Panc1 (cell line): ENCODE results near the gene MLLT3. TPM values are rescaled to one million over a fixed set of nuclear protein-coding genes. Genes with fewer than 3 reads are reported as not detected.

Experiments used
- ATAC-seq: fragments of 200-7000 bp; cut with Tn5 transposase; 2 replicates; pipeline ENCODE4 v1.9.1; 2020; ENCODE audit warnings: mild to moderate bottlenecking, moderate library complexity
- BruUV-seq: library from RNA; stranded (reverse); fragments of 400-500 nt; replicated peaks from 2 replicates; lab custom pipeline; 2021; lab: Mats Ljungman, UMichigan
- CTCF ChIA-PET: fragments of 300-600 bp; sonication (Branson Sonifier 250); formaldehyde crosslinking; loops from one replicate; lab custom pipeline; 2022; ENCODE audit warnings: antibody characterized with exemption; lab: Charles Lee
- POLR2A ChIA-PET: fragments of 300-600 bp; sonication (Branson Sonifier 250); formaldehyde crosslinking; loops from one replicate; lab custom pipeline; 2022; ENCODE audit warnings: antibody characterized with exemption; lab: Charles Lee
- DNase-seq: peaks from one replicate; pipeline ENCODE4 v3.0.0-alpha.2; 2010; ENCODE audit warnings: low read depth, low spot score
- H3K27ac ChIP-seq: 2 replicates; pipeline ENCODE4 v1.5.1; 2011; ENCODE audit warnings: mild to moderate bottlenecking, low read length, inconsistent platforms
- H3K27me3 ChIP-seq: fragments of 200-500 bp; sonication (Bioruptor generic); 2 replicates; pipeline ENCODE4 v1.6.0; 2014; ENCODE audit warnings: low read length, inconsistent platforms; ENCODE audit not compliant: control insufficient read depth, insufficient read depth
- H3K36me3 ChIP-seq: fragments of 200-500 bp; sonication (Bioruptor generic); 2 replicates; pipeline ENCODE4 v1.5.1; 2014; ENCODE audit warnings: inconsistent platforms, mild to moderate bottlenecking, low read length, moderate library complexity; ENCODE audit not compliant: control insufficient read depth, insufficient read depth
- H3K4me1 ChIP-seq: 2 replicates; pipeline ENCODE4 v1.5.1; 2011; ENCODE audit warnings: inconsistent platforms, mild to moderate bottlenecking, low read length, moderate library complexity; ENCODE audit not compliant: control insufficient read depth, insufficient read depth
- H3K4me3 ChIP-seq, 2 experiments: 2 replicates each; pipeline ENCODE4 v1.5.1; 2011 to 2012; ENCODE audit warnings: low read depth in 2 of 2, low read length in 2 of 2, mild to moderate bottlenecking in 2 of 2, inconsistent platforms in 1 of 2, moderate library complexity in 1 of 2
- H3K9me3 ChIP-seq: fragments of 200-500 bp; sonication (Bioruptor generic); 2 replicates; pipeline ENCODE4 v1.5.1; 2014; ENCODE audit warnings: low read depth, mild to moderate bottlenecking, inconsistent platforms, low read length, moderate library complexity; ENCODE audit not compliant: control insufficient read depth, insufficient read depth
- POLR2AphosphoS5 ChIP-seq: IDR thresholded peaks from 2 replicates; pipeline ENCODE4 v1.6.1; 2012; ENCODE audit warnings: mild to moderate bottlenecking, low read depth, low read length, moderate library complexity
- SIN3A ChIP-seq: IDR thresholded peaks from 2 replicates; pipeline ENCODE4 v1.6.1; 2012; ENCODE audit warnings: low read depth, mild to moderate bottlenecking, low read length, moderate library complexity, borderline replicate concordance; ENCODE audit not compliant: insufficient read depth
- TCF7L2 ChIP-seq: IDR thresholded peaks from 2 replicates; pipeline ENCODE4 v1.6.1; 2011; ENCODE audit warnings: mild to moderate bottlenecking, low read depth, low read length, inconsistent platforms
- in situ Hi-C: cut with HindIII; loops from 2 replicates; pipeline ENCODE4 v1.10.0; 2016; ENCODE audit warnings: low sequenced_read_pairs, low pct_unique_long_range_greater_than_20kb
- intact Hi-C: fragments of 100-400 bp; cut with micrococcal nuclease; formaldehyde crosslinking; loops from one replicate; pipeline ENCODE4 v1.10.0; 2022; ENCODE audit not compliant: unreplicated experiment
- total RNA-seq: library from RNA; stranded (reverse); gene quantifications from one replicate; pipeline ENCODE4 v1.2.1, GENCODE V29; 2021; ENCODE audit not compliant: unreplicated experiment
- TF ChIP-seq, protein P1 (sequence below): fragments of 450-650 bp; IDR thresholded peaks from 2 replicates; pipeline ENCODE4 v1.5.1; 2017; ENCODE audit warnings: mild to moderate bottlenecking
- TF ChIP-seq, protein P2 (sequence below), 2 experiments: IDR thresholded peaks; 2 replicates each; pipeline ENCODE4 v1.6.1; 2011 to 2012; ENCODE audit warnings: low read depth in 2 of 2, control low read depth in 1 of 2, low read length in 1 of 2, mild to moderate bottlenecking in 1 of 2, moderate library complexity in 1 of 2; ENCODE audit not compliant: insufficient read depth in 1 of 2

The MLLT3 gene
- total RNA-seq, 1 experiment from 2014 or later: 0.49 TPM

GRCh38 chr9:20309124-20309523, 313.2 kb downstream of the MLLT3 start:
- ChIA-PET POLR2A (no interaction called here), CTCF (no interaction called here)
- Histone ChIP-seq H3K27me3 (no peaks in the 10 kb centered on the region), H3K9me3 (no peaks in the 10 kb centered on the region), H3K36me3 (no peaks in the 10 kb centered on the region), H3K27ac (no peak overlapping the region), H3K4me1 (no peaks in the 10 kb centered on the region), H3K4me3 (no peak overlapping the region)
- DNase-seq (no peak), ATAC-seq (no peak)
- intact Hi-C loops (no loop called here), in situ Hi-C loops (no loop called here)
- no TSS peak for BruUV-seq
- TF ChIP-seq, protein P1, sequence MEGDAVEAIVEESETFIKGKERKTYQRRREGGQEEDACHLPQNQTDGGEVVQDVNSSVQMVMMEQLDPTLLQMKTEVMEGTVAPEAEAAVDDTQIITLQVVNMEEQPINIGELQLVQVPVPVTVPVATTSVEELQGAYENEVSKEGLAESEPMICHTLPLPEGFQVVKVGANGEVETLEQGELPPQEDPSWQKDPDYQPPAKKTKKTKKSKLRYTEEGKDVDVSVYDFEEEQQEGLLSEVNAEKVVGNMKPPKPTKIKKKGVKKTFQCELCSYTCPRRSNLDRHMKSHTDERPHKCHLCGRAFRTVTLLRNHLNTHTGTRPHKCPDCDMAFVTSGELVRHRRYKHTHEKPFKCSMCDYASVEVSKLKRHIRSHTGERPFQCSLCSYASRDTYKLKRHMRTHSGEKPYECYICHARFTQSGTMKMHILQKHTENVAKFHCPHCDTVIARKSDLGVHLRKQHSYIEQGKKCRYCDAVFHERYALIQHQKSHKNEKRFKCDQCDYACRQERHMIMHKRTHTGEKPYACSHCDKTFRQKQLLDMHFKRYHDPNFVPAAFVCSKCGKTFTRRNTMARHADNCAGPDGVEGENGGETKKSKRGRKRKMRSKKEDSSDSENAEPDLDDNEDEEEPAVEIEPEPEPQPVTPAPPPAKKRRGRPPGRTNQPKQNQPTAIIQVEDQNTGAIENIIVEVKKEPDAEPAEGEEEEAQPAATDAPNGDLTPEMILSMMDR: no peak
- TF ChIP-seq, protein P2, sequence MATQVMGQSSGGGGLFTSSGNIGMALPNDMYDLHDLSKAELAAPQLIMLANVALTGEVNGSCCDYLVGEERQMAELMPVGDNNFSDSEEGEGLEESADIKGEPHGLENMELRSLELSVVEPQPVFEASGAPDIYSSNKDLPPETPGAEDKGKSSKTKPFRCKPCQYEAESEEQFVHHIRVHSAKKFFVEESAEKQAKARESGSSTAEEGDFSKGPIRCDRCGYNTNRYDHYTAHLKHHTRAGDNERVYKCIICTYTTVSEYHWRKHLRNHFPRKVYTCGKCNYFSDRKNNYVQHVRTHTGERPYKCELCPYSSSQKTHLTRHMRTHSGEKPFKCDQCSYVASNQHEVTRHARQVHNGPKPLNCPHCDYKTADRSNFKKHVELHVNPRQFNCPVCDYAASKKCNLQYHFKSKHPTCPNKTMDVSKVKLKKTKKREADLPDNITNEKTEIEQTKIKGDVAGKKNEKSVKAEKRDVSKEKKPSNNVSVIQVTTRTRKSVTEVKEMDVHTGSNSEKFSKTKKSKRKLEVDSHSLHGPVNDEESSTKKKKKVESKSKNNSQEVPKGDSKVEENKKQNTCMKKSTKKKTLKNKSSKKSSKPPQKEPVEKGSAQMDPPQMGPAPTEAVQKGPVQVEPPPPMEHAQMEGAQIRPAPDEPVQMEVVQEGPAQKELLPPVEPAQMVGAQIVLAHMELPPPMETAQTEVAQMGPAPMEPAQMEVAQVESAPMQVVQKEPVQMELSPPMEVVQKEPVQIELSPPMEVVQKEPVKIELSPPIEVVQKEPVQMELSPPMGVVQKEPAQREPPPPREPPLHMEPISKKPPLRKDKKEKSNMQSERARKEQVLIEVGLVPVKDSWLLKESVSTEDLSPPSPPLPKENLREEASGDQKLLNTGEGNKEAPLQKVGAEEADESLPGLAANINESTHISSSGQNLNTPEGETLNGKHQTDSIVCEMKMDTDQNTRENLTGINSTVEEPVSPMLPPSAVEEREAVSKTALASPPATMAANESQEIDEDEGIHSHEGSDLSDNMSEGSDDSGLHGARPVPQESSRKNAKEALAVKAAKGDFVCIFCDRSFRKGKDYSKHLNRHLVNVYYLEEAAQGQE (IDR thresholded peaks at IDR 0.05; ENCODE audit: insufficient read depth in 1 of 2, low read depth in 2 of 2, low read length in 1 of 2): no peak
- TF ChIP-seq TCF7L2 (no peak), SIN3A (no peak), POLR2AphosphoS5 (no peak)

GRCh38 chr9:20307621-20308020, 314.7 kb downstream of the MLLT3 start:
- H3K4me3 ChIP-seq: no peak overlapping the region
- no TSS peak for BruUV-seq
- H3K36me3 ChIP-seq: no peaks in the 10 kb centered on the region
- intact Hi-C loops: no loop called here
- in situ Hi-C loops: no loop called here
- ATAC-seq: no peak
- ChIA-PET CTCF (no interaction called here), POLR2A (no interaction called here)
- H3K27ac ChIP-seq: no peak overlapping the region
- no peaks in the 10 kb centered on the region for H3K27me3 ChIP-seq
- H3K4me1 ChIP-seq: no peaks in the 10 kb centered on the region
- H3K9me3 ChIP-seq: no peaks in the 10 kb centered on the region
- no peak for DNase-seq
- TF ChIP-seq POLR2AphosphoS5 (no peak), SIN3A (no peak), TCF7L2 (no peak)
- TF ChIP-seq, protein P1: no peak
- TF ChIP-seq, protein P2 (IDR thresholded peaks at IDR 0.05; ENCODE audit: insufficient read depth in 1 of 2, low read depth in 2 of 2, low read length in 1 of 2): no peak
